Pancreas (tissue), 10 donors: ENCODE measurements around the gene MGST2. TPM values are rescaled to one million over a fixed set of nuclear protein-coding genes. Genes with fewer than 3 reads are reported as not detected.
"Not testable (repeated sequence)": the region's sequence is repeated elsewhere in the genome, so short reads cannot be mapped to it uniquely, and the experiment has no call there.

Experiments used
- ATAC-seq, 4 donors: fragments of 200-7000 bp; cut with Tn5 transposase; one replicate each; pipeline versions ENCODE4 v1.8.0 to v1.9.1; 2020; ENCODE audit warnings: mild to moderate bottlenecking in 4 of 4, moderate library complexity in 4 of 4
- DNase-seq, 6 donors: peaks; one replicate each; pipeline ENCODE4 v3.0.0-alpha.2; 2020
- FAIRE-seq: peaks from 2 replicates; lab custom pipeline; 2012; peaks lifted over from hg19 to GRCh38; lab: Jason Lieb, UNC
- H3K27ac ChIP-seq, 4 donors: fragments of 200-600 bp; sonication (generic); 1 replicate in 3 of 4; 2 replicates in 1 of 4; pipeline versions ENCODE4 v1.5.0 to v1.8.0; 2020
- H3K27me3 ChIP-seq, 4 donors: fragments of 200-600 bp; one replicate each; pipeline ENCODE4 v1.8.0; 2021
- H3K36me3 ChIP-seq, 3 donors: fragments of 200-600 bp; sonication (generic) in 1 of 3; one replicate each; pipeline versions ENCODE4 v1.5.0 to v1.8.0; 2020 to 2021
- H3K4me1 ChIP-seq, 3 donors: fragments of 200-600 bp; one replicate each; pipeline ENCODE4 v1.8.0; 2021
- H3K4me3 ChIP-seq, 4 donors: fragments of 200-600 bp; sonication (generic) in 2 of 4; one replicate each; pipeline versions ENCODE4 v1.5.0 to v1.8.0; 2020 to 2021
- H3K9me3 ChIP-seq, 4 donors: fragments of 200-600 bp; one replicate each; pipeline ENCODE4 v1.8.0; 2021
- WGBS, 2 donors: extraction: QIAGEN DNeasy Blood & Tissue Kit; methylation state at CpG; one replicate each; pipeline ENCODE4 v1.1.7; 2013; 5-methylcytosine and 5-hydroxymethylcytosine counted together
- intact Hi-C, 3 donors: fragments of 100-400 bp; cut with DNase I; formaldehyde crosslinking; loops; one replicate each; pipeline versions ENCODE4 v1.11.1 to v1.14.2; 2022
- polyA plus RNA-seq, 2 donors: library from polyadenylated mRNA; stranded (reverse); fragments of 200-250 nt; gene quantifications; one replicate each; pipeline ENCODE4 v1.2.3, GENCODE V29; 2013
- total RNA-seq, 6 donors: library from RNA; stranded (reverse); fragmentation: NEBNext Ultra II Directional in 4 of 6; extraction: Animal tissue kit (Norgen Biotek cat#: 25700) in 4 of 6; gene quantifications; one replicate each; pipeline versions ENCODE4 v1.2.1 to v1.2.4, GENCODE V29; 2021 to 2023
- TF ChIP-seq, protein P1 (sequence below), 4 donors: fragments of 200-600 bp; sonication (generic) in 3 of 4; IDR thresholded peaks; one replicate each; pipeline versions ENCODE4 v1.5.0 to v1.8.0; 2021; ENCODE audit warnings: antibody characterized with exemption in 4 of 4
- donor health status: healthy with polysubstance abuse.
- donor health status: DM: no; HTN: no; CAD: no; lungs with moderate emphysema.
- donor health status: DM: no; HTN: no; CAD: no.
- donor health status: control.
- donor health status: control.
- donor health status: Bipolar disorder and iron deficiency.
- donor health status: DM: yes; HTN: yes; CAD: no.
- donor health status: DM: no; HTN: no; CAD: no.
- donor health status: DM: no; HTN: no; CAD: no.
- donor health status: DM: yes; HTN: yes; CAD: no.

The MGST2 gene
- total and polyA plus RNA-seq, 8 donors, result 23.9 to 60.8 (median 33.2) TPM

DNA sequence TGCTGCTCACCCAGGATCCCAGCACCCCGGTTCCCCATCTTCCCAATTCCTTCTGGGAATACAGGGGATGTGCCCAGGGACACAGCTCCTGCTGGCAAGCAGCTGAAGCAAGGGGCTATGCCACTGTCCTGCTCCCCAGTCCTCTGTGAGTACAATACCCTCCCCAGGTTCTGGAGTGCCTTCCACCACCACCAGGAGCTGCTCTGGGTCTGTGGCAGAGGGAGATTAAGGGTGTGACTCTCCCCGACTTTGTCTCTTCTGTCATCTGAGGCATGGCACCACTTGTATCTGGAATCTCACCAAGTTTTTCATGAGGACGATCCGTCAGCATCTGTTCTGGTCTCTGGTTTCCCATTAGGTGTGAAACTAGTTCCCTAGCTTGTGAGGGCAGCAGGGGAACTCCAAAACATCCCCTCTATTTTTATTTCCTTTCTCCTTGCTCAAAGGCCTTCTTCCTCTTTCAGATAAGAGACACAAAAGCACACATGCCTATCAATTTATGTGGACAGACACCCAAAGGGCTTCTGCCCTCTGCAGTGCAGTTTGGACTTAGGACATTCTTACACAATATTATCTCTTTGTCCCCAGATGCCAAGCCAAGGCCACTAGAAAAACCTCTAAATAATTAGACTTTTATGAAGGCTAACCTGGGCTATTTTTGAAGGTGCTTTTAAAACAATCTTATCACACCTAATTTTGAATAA is 26.8 kb downstream of the MGST2 start:
- H3K27ac ChIP-seq, result peak overlapping the region in 2 of 4 donors; percentile 5 to 28
- FAIRE-seq (no peak), DNase-seq (no peak), ATAC-seq (peak in 3 of 4 donors; percentile 63 to 80 (median 77))
- WGBS, 2 donors, result 12 to 19% methylated on average over 4 of the region's 4 CpGs
- peaks cover 0 to 9% (median 0%) of the 10 kb centered on the region in 3 donors for H3K4me1 ChIP-seq
- TF ChIP-seq, protein P1, sequence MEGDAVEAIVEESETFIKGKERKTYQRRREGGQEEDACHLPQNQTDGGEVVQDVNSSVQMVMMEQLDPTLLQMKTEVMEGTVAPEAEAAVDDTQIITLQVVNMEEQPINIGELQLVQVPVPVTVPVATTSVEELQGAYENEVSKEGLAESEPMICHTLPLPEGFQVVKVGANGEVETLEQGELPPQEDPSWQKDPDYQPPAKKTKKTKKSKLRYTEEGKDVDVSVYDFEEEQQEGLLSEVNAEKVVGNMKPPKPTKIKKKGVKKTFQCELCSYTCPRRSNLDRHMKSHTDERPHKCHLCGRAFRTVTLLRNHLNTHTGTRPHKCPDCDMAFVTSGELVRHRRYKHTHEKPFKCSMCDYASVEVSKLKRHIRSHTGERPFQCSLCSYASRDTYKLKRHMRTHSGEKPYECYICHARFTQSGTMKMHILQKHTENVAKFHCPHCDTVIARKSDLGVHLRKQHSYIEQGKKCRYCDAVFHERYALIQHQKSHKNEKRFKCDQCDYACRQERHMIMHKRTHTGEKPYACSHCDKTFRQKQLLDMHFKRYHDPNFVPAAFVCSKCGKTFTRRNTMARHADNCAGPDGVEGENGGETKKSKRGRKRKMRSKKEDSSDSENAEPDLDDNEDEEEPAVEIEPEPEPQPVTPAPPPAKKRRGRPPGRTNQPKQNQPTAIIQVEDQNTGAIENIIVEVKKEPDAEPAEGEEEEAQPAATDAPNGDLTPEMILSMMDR (IDR thresholded peaks at IDR 0.05), result no peak
- no peaks in the 10 kb centered on the region for H3K9me3 ChIP-seq
- H3K4me3 ChIP-seq, result no peak overlapping the region
- no peaks in the 10 kb centered on the region for H3K27me3 ChIP-seq
- intact Hi-C loops, result no loop called here
- no peaks in the 10 kb centered on the region for H3K36me3 ChIP-seq

DNA sequence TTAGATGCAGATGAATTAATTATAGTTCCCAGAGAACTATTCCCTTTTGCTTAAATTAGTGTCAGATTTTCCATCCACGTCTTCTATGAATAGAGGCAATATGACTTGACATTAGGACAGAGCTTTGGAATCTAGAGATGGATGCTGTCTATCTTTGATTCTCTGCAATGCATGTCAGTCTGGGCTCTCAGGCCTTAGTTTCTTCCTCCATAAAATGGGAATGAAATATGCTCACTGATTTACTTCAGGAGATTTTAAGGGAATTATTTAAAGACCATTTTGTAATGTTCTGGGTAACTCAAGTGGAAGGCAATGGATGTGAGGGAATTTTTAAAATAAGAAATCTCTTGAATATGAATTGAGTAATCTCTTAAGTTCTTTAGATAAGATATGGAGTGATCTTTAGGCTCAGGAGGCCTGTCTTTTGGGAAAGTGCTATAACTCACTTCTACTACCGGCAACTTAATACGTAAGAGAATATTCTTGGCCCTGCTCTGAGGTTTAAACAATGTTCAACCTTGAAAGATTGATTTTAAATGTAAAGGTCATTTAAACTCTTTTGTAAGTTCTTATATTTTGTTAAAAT is 29.0 kb downstream of the MGST2 start:
- WGBS, 2 donors, result 66 to 68% methylated on average over 3 of the region's 3 CpGs
- FAIRE-seq (no peak), ATAC-seq (no peak), DNase-seq (no peak)
- intact Hi-C loops, result no loop called here
- no peaks in the 10 kb centered on the region for H3K9me3 ChIP-seq
- H3K27ac ChIP-seq, result no peak overlapping the region
- peaks cover 0 to 4% (median 0%) of the 10 kb centered on the region in 3 donors for H3K36me3 ChIP-seq
- TF ChIP-seq, protein P1 (IDR thresholded peaks at IDR 0.05), result no peak
- no peak overlapping the region for H3K4me3 ChIP-seq
- no peaks in the 10 kb centered on the region for H3K27me3 ChIP-seq
- peaks cover 0 to 9% (median 0%) of the 10 kb centered on the region in 3 donors for H3K4me1 ChIP-seq

DNA sequence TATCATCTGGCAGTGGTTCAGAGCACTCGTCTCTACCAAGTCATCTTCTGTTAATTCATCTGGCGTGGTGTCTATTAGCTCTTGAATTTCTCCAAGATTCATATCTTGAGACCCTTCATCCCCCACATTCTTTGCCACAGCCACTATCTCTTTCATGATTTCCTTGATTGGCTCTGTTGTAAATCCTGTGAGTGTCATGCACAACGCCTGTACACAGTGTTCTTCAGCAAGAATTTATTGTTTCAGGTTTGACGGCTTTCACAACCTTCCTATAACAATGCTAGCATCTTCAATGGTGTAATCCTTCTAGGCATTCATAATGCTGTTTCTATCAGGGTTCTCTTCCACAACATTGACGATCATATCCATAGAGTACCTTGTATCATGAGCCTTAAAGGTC is 30.9 kb downstream of the MGST2 start:
- Histone ChIP-seq H3K4me3 (no peak overlapping the region), H3K36me3 (peaks cover 0 to 4% (median 0%) of the 10 kb centered on the region in 3 donors), H3K27ac (no peak overlapping the region), H3K4me1 (peaks cover 0 to 9% (median 0%) of the 10 kb centered on the region in 3 donors), H3K27me3 (no peaks in the 10 kb centered on the region), H3K9me3 (no peaks in the 10 kb centered on the region)
- TF ChIP-seq, protein P1 (IDR thresholded peaks at IDR 0.05), result no peak
- FAIRE-seq (no peak), ATAC-seq (no peak), DNase-seq (no peak)
- WGBS, 2 donors, result 89 to 94% methylated on average over 5 of the region's 5 CpGs
- intact Hi-C loops, result no loop called here

DNA sequence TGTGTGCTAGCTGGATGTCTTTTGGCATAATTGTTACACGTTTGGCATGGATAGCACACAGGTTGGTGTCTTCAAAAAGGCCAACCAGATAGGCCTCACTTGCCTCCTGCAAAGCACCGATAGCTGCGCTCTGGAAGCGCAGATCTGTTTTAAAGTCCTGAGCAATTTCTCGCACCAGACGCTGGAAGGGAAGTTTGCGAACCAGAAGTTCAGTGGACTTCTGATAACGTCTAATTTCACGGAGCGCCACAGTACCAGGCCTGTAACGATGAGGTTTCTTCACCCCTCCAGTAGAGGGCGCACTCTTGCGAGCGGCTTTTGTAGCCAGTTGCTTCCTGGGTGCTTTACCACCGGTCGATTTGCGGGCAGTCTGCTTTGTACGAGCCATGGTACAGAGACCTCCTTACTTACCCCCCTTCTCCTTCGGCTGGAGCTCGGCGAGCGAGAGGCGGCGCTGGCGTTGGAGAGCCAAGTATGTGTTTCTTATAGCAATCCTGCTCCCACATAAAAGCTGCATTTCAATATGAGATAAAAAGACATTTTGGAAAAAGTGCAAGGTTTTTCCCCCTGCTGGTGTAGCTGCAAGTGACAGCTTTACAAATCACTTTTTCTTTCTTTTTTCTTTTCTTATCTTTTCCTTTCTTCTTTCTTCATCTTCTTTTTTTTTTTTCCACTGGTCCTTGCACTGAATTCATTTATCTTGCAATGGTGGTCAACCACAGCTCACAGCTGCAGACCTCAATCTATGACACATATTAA is 32.7 kb downstream of the MGST2 start:
- H3K27ac ChIP-seq, intact Hi-C loops, FAIRE-seq, DNase-seq, ATAC-seq, H3K4me1 ChIP-seq, H3K4me3 ChIP-seq, H3K9me3 ChIP-seq, H3K27me3 ChIP-seq, H3K36me3 ChIP-seq: not testable (repeated sequence)
- WGBS, 2 donors, result 97% methylated on average over 15 to 17 of the region's 25 CpGs

DNA sequence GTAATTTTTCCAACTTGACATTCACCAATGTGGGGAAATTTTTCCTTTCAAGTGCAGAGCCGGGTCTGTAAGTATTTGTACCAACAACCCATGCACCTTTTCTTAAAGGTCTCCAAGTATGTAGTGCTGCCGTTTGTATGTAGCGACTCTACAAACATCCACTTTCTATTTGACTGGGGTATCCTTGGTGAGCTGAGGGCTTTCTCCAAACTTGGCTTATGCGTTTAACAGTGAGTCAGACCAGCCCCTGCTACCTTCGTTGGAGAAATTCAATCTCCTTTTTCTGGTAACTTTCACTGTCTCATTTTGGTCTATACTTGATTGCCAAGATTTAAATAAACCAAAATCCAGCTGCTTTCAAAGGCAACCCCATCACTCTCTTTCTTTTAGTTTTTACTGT is 34.9 kb downstream of the MGST2 start:
- WGBS, 2 donors, result 83 to 90% methylated on average over 5 of the region's 5 CpGs
- FAIRE-seq (no peak), DNase-seq (no peak), ATAC-seq (no peak)
- H3K4me3 ChIP-seq, result no peak overlapping the region
- no peak overlapping the region for H3K27ac ChIP-seq
- no peaks in the 10 kb centered on the region for H3K4me1 ChIP-seq
- intact Hi-C loops, result no loop called here
- H3K9me3 ChIP-seq, result no peaks in the 10 kb centered on the region
- H3K27me3 ChIP-seq, result no peaks in the 10 kb centered on the region
- peaks cover 0 to 17% (median 5%) of the 10 kb centered on the region in 3 donors for H3K36me3 ChIP-seq
- TF ChIP-seq, protein P1 (IDR thresholded peaks at IDR 0.05), result no peak
